H9 (cell line): Measurements from ENCODE around the gene INTS4. TPM values are rescaled to one million over a fixed set of nuclear protein-coding genes. Genes with fewer than 3 reads are reported as not detected.
"Not testable (repeated sequence)": the region's sequence is repeated elsewhere in the genome, so short reads cannot be mapped to it uniquely, and the experiment has no call there.

Source experiments
- DNase-seq: peaks from one replicate; pipeline ENCODE4 v3.0.0-alpha.2; 2017
- H2AFZ ChIP-seq: one replicate; pipeline ENCODE4 v1.6.1; 2013; ENCODE audit warnings: mild to moderate bottlenecking, low read length, control low read depth, moderate library complexity
- H2AK5ac ChIP-seq: 2 replicates; pipeline ENCODE4 v1.6.1; 2013; ENCODE audit warnings: low read length, control low read depth, mixed read lengths; ENCODE audit not compliant: insufficient read length
- H2BK120ac ChIP-seq: one replicate; pipeline ENCODE4 v1.6.1; 2013; ENCODE audit warnings: low read depth, mild to moderate bottlenecking, low read length, control low read depth, inconsistent platforms; ENCODE audit not compliant: poor library complexity, severe bottlenecking
- H2BK12ac ChIP-seq: 2 replicates; pipeline ENCODE4 v1.6.1; 2013; ENCODE audit warnings: low read length, control low read depth, mixed read lengths, low read depth; ENCODE audit not compliant: insufficient read length
- H2BK15ac ChIP-seq: 2 replicates; pipeline ENCODE4 v1.6.1; 2013; ENCODE audit warnings: low read depth, low read length, control low read depth
- H2BK20ac ChIP-seq: one replicate; pipeline ENCODE4 v1.6.1; 2013; ENCODE audit warnings: low read depth, mild to moderate bottlenecking, low read length, control low read depth, inconsistent platforms; ENCODE audit not compliant: poor library complexity, severe bottlenecking
- H2BK5ac ChIP-seq: 2 replicates; pipeline ENCODE4 v1.6.1; 2013; ENCODE audit warnings: low read length, control low read depth, mixed read lengths; ENCODE audit not compliant: insufficient read length
- H3K14ac ChIP-seq: 2 replicates; pipeline ENCODE4 v1.6.1; 2013; ENCODE audit warnings: low read length, control low read depth; ENCODE audit not compliant: insufficient read depth
- H3K18ac ChIP-seq: 2 replicates; pipeline ENCODE4 v1.6.1; 2013; ENCODE audit warnings: low read depth, mild to moderate bottlenecking, mixed read lengths, low read length, control low read depth; ENCODE audit not compliant: insufficient read length
- H3K23ac ChIP-seq: 2 replicates; pipeline ENCODE4 v1.6.1; 2013; ENCODE audit warnings: low read length, control low read depth, mixed read lengths, low read depth; ENCODE audit not compliant: insufficient read length
- H3K23me2 ChIP-seq: 2 replicates; pipeline ENCODE4 v1.6.1; 2013; ENCODE audit warnings: low read depth, mild to moderate bottlenecking, mixed read lengths, low read length, control low read depth; ENCODE audit not compliant: insufficient read length, poor library complexity, severe bottlenecking
- H3K27ac ChIP-seq: 2 replicates; pipeline ENCODE4 v1.5.1; 2013; ENCODE audit warnings: low read length, control low read depth, mixed read lengths, low read depth; ENCODE audit not compliant: insufficient read length
- H3K27me3 ChIP-seq: 2 replicates; pipeline ENCODE4 v1.6.1; 2013; ENCODE audit warnings: low read length, control low read depth, inconsistent platforms; ENCODE audit not compliant: insufficient read depth
- H3K4ac ChIP-seq: 2 replicates; pipeline ENCODE4 v1.6.1; 2013; ENCODE audit warnings: low read depth, mild to moderate bottlenecking, control low read depth, inconsistent platforms, low read length, moderate library complexity
- H3K4me1 ChIP-seq: 2 replicates; pipeline ENCODE4 v1.6.1; 2013; ENCODE audit warnings: low read length, control low read depth, inconsistent platforms; ENCODE audit not compliant: insufficient read depth
- H3K4me2 ChIP-seq: 2 replicates; pipeline ENCODE4 v1.6.1; 2013; ENCODE audit warnings: low read length, control low read depth, mixed read lengths; ENCODE audit not compliant: insufficient read length, insufficient read depth
- H3K56ac ChIP-seq: 2 replicates; pipeline ENCODE4 v1.6.1; 2013; ENCODE audit warnings: low read depth, mild to moderate bottlenecking, mixed read lengths, low read length, control low read depth; ENCODE audit not compliant: insufficient read length
- H3K79me1 ChIP-seq: 2 replicates; pipeline ENCODE4 v1.6.1; 2013; ENCODE audit warnings: low read depth, mild to moderate bottlenecking, moderate library complexity, low read length, control low read depth, inconsistent platforms; ENCODE audit not compliant: insufficient read depth, poor library complexity, severe bottlenecking
- H3K79me2 ChIP-seq: 2 replicates; pipeline ENCODE4 v1.6.1; 2013; ENCODE audit warnings: low read length, control low read depth, inconsistent platforms; ENCODE audit not compliant: insufficient read depth
- H3K9ac ChIP-seq: 2 replicates; pipeline ENCODE4 v1.6.1; 2013; ENCODE audit warnings: low read length, control low read depth, mixed read lengths; ENCODE audit not compliant: insufficient read length; ENCODE audit errors: extremely low read depth
- H3K9me3 ChIP-seq: one replicate; pipeline ENCODE4 v1.6.1; 2013; ENCODE audit warnings: low read depth, low read length, inconsistent platforms; ENCODE audit not compliant: control insufficient read depth
- H3T11ph ChIP-seq: one replicate; pipeline ENCODE4 v1.6.1; 2013; ENCODE audit warnings: mild to moderate bottlenecking, low read length, control low read depth, inconsistent platforms
- H4K20me1 ChIP-seq: one replicate; pipeline ENCODE4 v1.6.1; 2013; ENCODE audit not compliant: control insufficient read depth, insufficient read length, insufficient read depth
- H4K5ac ChIP-seq: 2 replicates; pipeline ENCODE4 v1.6.1; 2013; ENCODE audit warnings: low read depth, mild to moderate bottlenecking, mixed read lengths, low read length, control low read depth; ENCODE audit not compliant: insufficient read length
- H4K8ac ChIP-seq: replicated peaks from 2 replicates; pipeline ENCODE4 v1.6.1; 2013; ENCODE audit warnings: low read length, control low read depth, mixed read lengths, low read depth; ENCODE audit not compliant: insufficient read length
- H4K91ac ChIP-seq: 2 replicates; pipeline ENCODE4 v1.6.1; 2013; ENCODE audit warnings: low read depth, mild to moderate bottlenecking, moderate library complexity, mixed read lengths, low read length, control low read depth; ENCODE audit not compliant: insufficient read length
- H3K27ac Mint-ChIP-seq, 3 experiments: 2 replicates in 2 of 3; 3 replicates in 1 of 3; pipeline ENCODE4 v1.8.0; 2020 to 2021; ENCODE audit warnings: mixed read lengths in 3 of 3, mild to moderate bottlenecking in 1 of 3, moderate library complexity in 1 of 3
- H3K27me3 Mint-ChIP-seq: 2 replicates; pipeline ENCODE4 v1.8.0; 2021; ENCODE audit warnings: low read depth, mild to moderate bottlenecking, moderate library complexity, mixed read lengths
- H3K36me3 Mint-ChIP-seq, 3 experiments: 2 replicates in 2 of 3; 3 replicates in 1 of 3; pipeline ENCODE4 v1.8.0; 2020 to 2021; ENCODE audit warnings: low read depth in 3 of 3, mixed read lengths in 3 of 3; ENCODE audit not compliant: insufficient read depth in 1 of 3
- H3K4me1 Mint-ChIP-seq, 2 experiments: 2 replicates each; pipeline ENCODE4 v1.8.0; 2020; ENCODE audit warnings: mixed read lengths in 2 of 2
- H3K4me3 Mint-ChIP-seq, 2 experiments: 2 replicates in 1 of 2; 3 replicates in 1 of 2; pipeline ENCODE4 v1.8.0; 2020 to 2021; ENCODE audit warnings: mild to moderate bottlenecking in 2 of 2, mixed read lengths in 2 of 2, moderate library complexity in 1 of 2
- H3K9me3 Mint-ChIP-seq, 2 experiments: 2 replicates in 1 of 2; 3 replicates in 1 of 2; pipeline ENCODE4 v1.8.0; 2020; ENCODE audit warnings: mild to moderate bottlenecking in 2 of 2, mixed read lengths in 2 of 2, moderate library complexity in 1 of 2
- WGBS: extraction: QIAGEN DNeasy Blood & Tissue Kit; methylation state at CpG from one replicate; pipeline ENCODE4 v1.1.7; 2013; ENCODE audit warnings: missing lambda C conversion rate, low lambda C conversion rate, mixed read lengths; ENCODE audit not compliant: insufficient read length; ENCODE audit errors: extremely low coverage; 5-methylcytosine and 5-hydroxymethylcytosine counted together
- total RNA-seq: library from RNA; stranded (reverse); gene quantifications from 2 replicates; pipeline ENCODE4 v1.2.1, GENCODE V29; 2021

Gene INTS4
- total RNA-seq, 1 experiment from 2014 or later, result 38.6 TPM

- H3K4me1 Mint-ChIP-seq, H3K23ac ChIP-seq, H3K27me3 Mint-ChIP-seq, H3K27ac Mint-ChIP-seq, H3K18ac ChIP-seq, H3K4me1 ChIP-seq, H2AK5ac ChIP-seq, H2BK120ac ChIP-seq, H3K9me3 ChIP-seq, H2BK15ac ChIP-seq, H3K4me3 Mint-ChIP-seq, H3T11ph ChIP-seq, H4K91ac ChIP-seq, H3K27ac ChIP-seq, H3K27me3 ChIP-seq, H3K9me3 Mint-ChIP-seq, H3K79me2 ChIP-seq, H2BK5ac ChIP-seq, H2BK12ac ChIP-seq, H3K4ac ChIP-seq, H4K5ac ChIP-seq, H2AFZ ChIP-seq, H2BK20ac ChIP-seq, H3K79me1 ChIP-seq, H3K14ac ChIP-seq, H3K23me2 ChIP-seq, H4K20me1 ChIP-seq, DNase-seq, H3K9ac ChIP-seq, H3K56ac ChIP-seq, H3K4me2 ChIP-seq, H4K8ac ChIP-seq: not testable (repeated sequence)
- H3K36me3 Mint-ChIP-seq, result peaks cover 13 to 57% (median 26%) of the 10 kb centered on the region in 3 experiments
- no CpG with 5 or more reads among the region's 4 CpGs for WGBS
Measured at GRCh38 chr11:77890619-77891056, 103.8 kb downstream of the INTS4 start.

GRCh38 chr11:77890100-77890614 lies 104.3 kb downstream of the INTS4 start:
- H4K20me1 ChIP-seq, H3K4ac ChIP-seq, H3K4me2 ChIP-seq, H2BK5ac ChIP-seq, H3K9me3 ChIP-seq, H2AFZ ChIP-seq, H3K79me1 ChIP-seq, H3T11ph ChIP-seq, DNase-seq, H3K27me3 Mint-ChIP-seq, H3K27ac Mint-ChIP-seq, H3K9me3 Mint-ChIP-seq, H3K18ac ChIP-seq, H4K8ac ChIP-seq, H2BK20ac ChIP-seq, H3K27ac ChIP-seq, H3K23ac ChIP-seq, H3K56ac ChIP-seq, H4K91ac ChIP-seq, H3K4me1 Mint-ChIP-seq, H3K4me1 ChIP-seq, H3K4me3 Mint-ChIP-seq, H4K5ac ChIP-seq, H3K23me2 ChIP-seq, H2BK12ac ChIP-seq, H3K79me2 ChIP-seq, H2AK5ac ChIP-seq, H3K9ac ChIP-seq, H3K27me3 ChIP-seq, H2BK120ac ChIP-seq, H2BK15ac ChIP-seq, H3K14ac ChIP-seq: not testable (repeated sequence)
- H3K36me3 Mint-ChIP-seq, result peaks cover 13 to 59% (median 27%) of the 10 kb centered on the region in 3 experiments
